GM12878 (cell line): ENCODE measurements around the gene DUS1L. TPM values are rescaled to one million over a fixed set of nuclear protein-coding genes. Genes with fewer than 3 reads are reported as not detected.

ENCODE experiments used
- ATAC-seq: fragments of 200-7000 bp; cut with Tn5 transposase; 3 replicates; pipeline ENCODE4 v1.9.1; 2020; ENCODE audit warnings: mild to moderate bottlenecking, moderate library complexity
- BruUV-seq: library from RNA; stranded (reverse); fragments of 400-500 nt; replicated peaks from 2 replicates; lab custom pipeline; 2021; lab: Mats Ljungman, UMichigan
- CTCF ChIA-PET: fragments of 300-600 bp; sonication (Branson Sonifier 250); formaldehyde crosslinking; extraction: SDS; loops from one replicate; lab custom pipeline; 2021; ENCODE audit warnings: inconsistent platforms; lab: Yijun Ruan, JAX
- POLR2A ChIA-PET: fragments of 350-600 bp; formaldehyde crosslinking; extraction: SDS; loops from one replicate; lab custom pipeline; 2021; ENCODE audit warnings: inconsistent platforms; lab: Charles Lee
- RAD21 ChIA-PET: fragments of 300-600 bp; sonication (Branson Sonifier 250); formaldehyde crosslinking; loops from one replicate; lab custom pipeline; 2023; ENCODE audit warnings: antibody characterized with exemption; ENCODE audit not compliant: unreplicated experiment; lab: Charles Lee
- SMC1A ChIA-PET: fragments of 300-600 bp; sonication (Branson Sonifier 250); formaldehyde crosslinking; loops from one replicate; lab custom pipeline; 2023; ENCODE audit not compliant: unreplicated experiment, uncharacterized antibody; lab: Charles Lee
- DNase-seq: peaks from one replicate; pipeline ENCODE4 v3.0.0-alpha.2; 2011; ENCODE audit warnings: low read depth, low spot score
- FAIRE-seq: peaks from 3 replicates; lab custom pipeline; 2011; peaks lifted over from hg19 to GRCh38; lab: Jason Lieb, UNC
- H2AFZ ChIP-seq: 2 replicates; pipeline ENCODE4 v1.6.0; 2011; ENCODE audit warnings: low read depth, low read length, control low read depth; ENCODE audit not compliant: control insufficient read depth
- H3K27ac ChIP-seq: 2 replicates; pipeline ENCODE4 v1.5.1; 2011; ENCODE audit warnings: control low read depth; ENCODE audit not compliant: control insufficient read depth, insufficient read depth
- H3K27me3 ChIP-seq, 2 experiments: replicated peaks in 1 of 2; 2 replicates each; pipeline versions ENCODE4 v1.6.0 to v1.6.1; 2011; ENCODE audit warnings: low read length in 1 of 2; ENCODE audit not compliant: control insufficient read depth in 2 of 2, insufficient read depth in 2 of 2
- H3K36me3 ChIP-seq, 2 experiments: 2 replicates each; pipeline ENCODE4 v1.5.1; 2011; ENCODE audit warnings: low read length in 1 of 2; ENCODE audit not compliant: control insufficient read depth in 2 of 2, insufficient read depth in 2 of 2
- H3K4me1 ChIP-seq: 2 replicates; pipeline ENCODE4 v1.6.1; 2011; ENCODE audit warnings: mild to moderate bottlenecking, low read length, moderate library complexity, mixed read lengths; ENCODE audit not compliant: control insufficient read depth, insufficient read depth
- H3K4me2 ChIP-seq: 2 replicates; pipeline ENCODE4 v1.6.0; 2011; ENCODE audit warnings: control low read depth; ENCODE audit not compliant: control insufficient read depth, insufficient read depth
- H3K4me3 ChIP-seq: fragments of 200-600 bp; sonication (generic); 2 replicates; pipeline ENCODE4 v1.5.1; 2016
- H3K79me2 ChIP-seq: 2 replicates; pipeline ENCODE4 v1.6.0; 2011; ENCODE audit warnings: low read length; ENCODE audit not compliant: control insufficient read depth, insufficient read depth
- H3K9ac ChIP-seq: 2 replicates; pipeline ENCODE4 v1.8.0; 2011; ENCODE audit warnings: low read length, control low read depth, mixed read lengths; ENCODE audit not compliant: control insufficient read depth, insufficient read depth
- H3K9me3 ChIP-seq: replicated peaks from 3 replicates; pipeline ENCODE4 v1.5.1; 2011; ENCODE audit warnings: mild to moderate bottlenecking, low read length; ENCODE audit not compliant: control insufficient read depth, insufficient read depth
- H4K20me1 ChIP-seq: 2 replicates; pipeline ENCODE4 v1.6.0; 2011; ENCODE audit not compliant: control insufficient read depth, insufficient read depth
- CEBPB ChIP-seq, 2 experiments: fragments of 150-350 bp in 1 of 2; IDR thresholded peaks; 2 replicates each; pipeline ENCODE4 v1.6.1; 2012 to 2014; ENCODE audit warnings: low read depth in 2 of 2, low read length in 2 of 2, borderline replicate concordance in 1 of 2, inconsistent platforms in 1 of 2
- IKZF2 ChIP-seq, 2 experiments: fragments of 450-650 bp; IDR thresholded peaks; 2 replicates each; pipeline ENCODE4 v1.6.1; 2017; ENCODE audit warnings: mild to moderate bottlenecking in 2 of 2, moderate library complexity in 2 of 2
- NBN ChIP-seq: fragments of 450-650 bp; IDR thresholded peaks from 2 replicates; pipeline ENCODE4 v1.6.1; 2016
- NFYB ChIP-seq: IDR thresholded peaks from 2 replicates; pipeline ENCODE4 v1.6.1; 2011; ENCODE audit warnings: low read depth, mild to moderate bottlenecking, low read length, improper control_type of control experiment, moderate library complexity; ENCODE audit not compliant: insufficient read depth
- RUNX3 ChIP-seq: IDR thresholded peaks from 2 replicates; pipeline ENCODE4 v1.6.1; 2012; ENCODE audit warnings: low read length, inconsistent platforms
- TCF12 ChIP-seq: IDR thresholded peaks from 2 replicates; pipeline ENCODE4 v1.6.1; 2011; ENCODE audit warnings: low read depth, mild to moderate bottlenecking, low read length
- TCF7 ChIP-seq: IDR thresholded peaks from 2 replicates; pipeline ENCODE4 v1.6.1; 2014; ENCODE audit warnings: antibody characterized with exemption, borderline replicate concordance
- WGBS: methylation state at CpG from one replicate; pipeline ENCODE4 v1.1.6; 2016; ENCODE audit warnings: low lambda C conversion rate; ENCODE audit not compliant: insufficient replicate concordance, insufficient coverage; ENCODE audit errors: missing lambda C conversion rate; 5-methylcytosine and 5-hydroxymethylcytosine counted together
- in situ Hi-C: fragments of 300-500 bp; cut with MboI; formaldehyde crosslinking; loops from 9 replicates; pipeline ENCODE4 v1.14.3; 2018; ENCODE audit warnings: mixed read lengths
- intact Hi-C: fragments of 100-400 bp; cut with micrococcal nuclease; formaldehyde crosslinking; loops from one replicate; pipeline ENCODE4 v1.14.2; 2022; ENCODE audit not compliant: unreplicated experiment
- polyA plus RNA-seq, 11 experiments: library from polyadenylated mRNA; depleted of rRNA in 4 of 11; unstranded in 6 of 11; stranded (reverse) in 5 of 11; fragments of >200 nt; fragmentation: Nextera tagmentation in 4 of 11; fragmentation: Illumina TruSeq in 1 of 11; extraction: Ambion mirVana in 4 of 11; extraction: Trizol in 1 of 11; gene quantifications; 1 replicate in 1 of 11; 2 replicates in 10 of 11; pipeline versions ENCODE4 v1.2.1 to v1.2.3, GENCODE V29; 2011 to 2016; ENCODE audit warnings: inconsistent platforms in 2 of 11, missing spikeins in 2 of 11, low read depth in 1 of 11
- total RNA-seq, 4 experiments: library from RNA; depleted of rRNA in 3 of 4; stranded (reverse); fragments of >200 nt in 3 of 4; fragmentation: Illumina TruSeq in 1 of 4; extraction: Trizol in 1 of 4; gene quantifications; 2 replicates each; pipeline versions ENCODE4 v1.2.1 to v1.2.3, GENCODE V29; 2013 to 2021
- TF ChIP-seq, protein P1 (sequence below): fragments of 150-350 bp; IDR thresholded peaks from 2 replicates; pipeline ENCODE4 v1.6.1; 2014; ENCODE audit warnings: mild to moderate bottlenecking, low read depth, low read length
- TF ChIP-seq, protein P2 (sequence below): IDR thresholded peaks from 2 replicates; pipeline ENCODE4 v1.6.1; 2012; ENCODE audit warnings: low read depth, low read length, improper control_type of control experiment
- TF ChIP-seq, protein P3 (sequence below): IDR thresholded peaks from 2 replicates; pipeline ENCODE4 v1.6.1; 2011; ENCODE audit warnings: low read depth, mild to moderate bottlenecking, low read length, moderate library complexity, borderline replicate concordance; ENCODE audit errors: extremely low read depth
- TF ChIP-seq, protein P4 (sequence below), 3 experiments: IDR thresholded peaks in 2 of 3; conservative IDR thresholded peaks in 1 of 3; 2 replicates each; pipeline ENCODE4 v1.5.1; 2011; ENCODE audit warnings: low read depth in 3 of 3, low read length in 3 of 3, mild to moderate bottlenecking in 3 of 3, control low read depth in 2 of 3, moderate library complexity in 2 of 3, inconsistent platforms in 1 of 3, mixed read lengths in 1 of 3; ENCODE audit not compliant: control insufficient read depth in 2 of 3, insufficient read depth in 1 of 3; ENCODE audit errors: extremely low read depth in 1 of 3

The DUS1L gene
- total and polyA plus RNA-seq, 10 of the 15 experiments (the other 5 are each of a cell fraction or from before 2014, with no cell fraction given) = 6.1 to 157 (median 44.5) TPM

DNA sequence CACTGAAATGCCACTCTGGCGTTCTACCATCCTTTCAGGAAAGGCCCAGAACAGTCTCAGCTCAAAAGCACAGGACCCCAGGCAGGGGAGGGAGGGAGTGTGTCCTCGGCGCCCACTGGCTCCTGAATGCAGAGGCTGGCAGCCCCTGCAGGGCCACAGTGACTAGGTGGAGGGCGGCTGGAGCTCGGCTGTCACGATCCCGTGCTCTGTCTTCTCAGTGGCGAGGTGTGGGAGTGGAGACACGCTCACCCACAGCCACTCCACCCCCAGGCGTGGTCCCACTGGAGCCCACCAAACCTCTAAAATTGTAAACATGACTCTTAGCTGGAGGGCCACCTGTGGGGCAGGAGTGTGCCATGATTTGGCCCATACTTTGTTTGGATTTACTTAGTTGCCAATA lies 48.8 kb upstream of the DUS1L start:
- SMC1A ChIA-PET = no interaction called here
- intact Hi-C loops (no loop called here), in situ Hi-C loops (no loop called here)
- BruUV-seq = no TSS peak
- Histone ChIP-seq H3K79me2 (no peaks in the 10 kb centered on the region), H4K20me1 (no peaks in the 10 kb centered on the region), H3K27me3 (no peaks in the 10 kb centered on the region), H3K4me1 (no peaks in the 10 kb centered on the region), H3K4me2 (no peak overlapping the region), H3K36me3 (no peaks in the 10 kb centered on the region), H3K4me3 (no peak overlapping the region), H3K27ac (no peak overlapping the region), H3K9ac (no peak overlapping the region), H3K9me3 (no peaks in the 10 kb centered on the region), H2AFZ (no peak overlapping the region)
- ATAC-seq (no peak), FAIRE-seq (no peak), DNase-seq (no peak)
- WGBS = 68% methylated on average over 10 of the region's 10 CpGs
- CTCF ChIA-PET = no interaction called here
- POLR2A ChIA-PET = no interaction called here
- RAD21 ChIA-PET = no interaction called here
- TF ChIP-seq TCF7 (no peak), TCF12 (no peak), RUNX3 (no peak), IKZF2 (IDR thresholded peaks at IDR 0.05) (no peak), NBN (no peak), CEBPB (IDR thresholded peaks at IDR 0.05; ENCODE audit: borderline replicate concordance in 1 of 2, low read depth in 2 of 2, low read length in 2 of 2) (no peak), NFYB (no peak)
- TF ChIP-seq, protein P1, sequence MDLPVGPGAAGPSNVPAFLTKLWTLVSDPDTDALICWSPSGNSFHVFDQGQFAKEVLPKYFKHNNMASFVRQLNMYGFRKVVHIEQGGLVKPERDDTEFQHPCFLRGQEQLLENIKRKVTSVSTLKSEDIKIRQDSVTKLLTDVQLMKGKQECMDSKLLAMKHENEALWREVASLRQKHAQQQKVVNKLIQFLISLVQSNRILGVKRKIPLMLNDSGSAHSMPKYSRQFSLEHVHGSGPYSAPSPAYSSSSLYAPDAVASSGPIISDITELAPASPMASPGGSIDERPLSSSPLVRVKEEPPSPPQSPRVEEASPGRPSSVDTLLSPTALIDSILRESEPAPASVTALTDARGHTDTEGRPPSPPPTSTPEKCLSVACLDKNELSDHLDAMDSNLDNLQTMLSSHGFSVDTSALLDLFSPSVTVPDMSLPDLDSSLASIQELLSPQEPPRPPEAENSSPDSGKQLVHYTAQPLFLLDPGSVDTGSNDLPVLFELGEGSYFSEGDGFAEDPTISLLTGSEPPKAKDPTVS = no peak
- TF ChIP-seq, protein P2, sequence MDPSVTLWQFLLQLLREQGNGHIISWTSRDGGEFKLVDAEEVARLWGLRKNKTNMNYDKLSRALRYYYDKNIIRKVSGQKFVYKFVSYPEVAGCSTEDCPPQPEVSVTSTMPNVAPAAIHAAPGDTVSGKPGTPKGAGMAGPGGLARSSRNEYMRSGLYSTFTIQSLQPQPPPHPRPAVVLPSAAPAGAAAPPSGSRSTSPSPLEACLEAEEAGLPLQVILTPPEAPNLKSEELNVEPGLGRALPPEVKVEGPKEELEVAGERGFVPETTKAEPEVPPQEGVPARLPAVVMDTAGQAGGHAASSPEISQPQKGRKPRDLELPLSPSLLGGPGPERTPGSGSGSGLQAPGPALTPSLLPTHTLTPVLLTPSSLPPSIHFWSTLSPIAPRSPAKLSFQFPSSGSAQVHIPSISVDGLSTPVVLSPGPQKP = no peak
- TF ChIP-seq, protein P3, sequence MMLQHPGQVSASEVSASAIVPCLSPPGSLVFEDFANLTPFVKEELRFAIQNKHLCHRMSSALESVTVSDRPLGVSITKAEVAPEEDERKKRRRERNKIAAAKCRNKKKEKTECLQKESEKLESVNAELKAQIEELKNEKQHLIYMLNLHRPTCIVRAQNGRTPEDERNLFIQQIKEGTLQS = no peak
- TF ChIP-seq, protein P4, sequence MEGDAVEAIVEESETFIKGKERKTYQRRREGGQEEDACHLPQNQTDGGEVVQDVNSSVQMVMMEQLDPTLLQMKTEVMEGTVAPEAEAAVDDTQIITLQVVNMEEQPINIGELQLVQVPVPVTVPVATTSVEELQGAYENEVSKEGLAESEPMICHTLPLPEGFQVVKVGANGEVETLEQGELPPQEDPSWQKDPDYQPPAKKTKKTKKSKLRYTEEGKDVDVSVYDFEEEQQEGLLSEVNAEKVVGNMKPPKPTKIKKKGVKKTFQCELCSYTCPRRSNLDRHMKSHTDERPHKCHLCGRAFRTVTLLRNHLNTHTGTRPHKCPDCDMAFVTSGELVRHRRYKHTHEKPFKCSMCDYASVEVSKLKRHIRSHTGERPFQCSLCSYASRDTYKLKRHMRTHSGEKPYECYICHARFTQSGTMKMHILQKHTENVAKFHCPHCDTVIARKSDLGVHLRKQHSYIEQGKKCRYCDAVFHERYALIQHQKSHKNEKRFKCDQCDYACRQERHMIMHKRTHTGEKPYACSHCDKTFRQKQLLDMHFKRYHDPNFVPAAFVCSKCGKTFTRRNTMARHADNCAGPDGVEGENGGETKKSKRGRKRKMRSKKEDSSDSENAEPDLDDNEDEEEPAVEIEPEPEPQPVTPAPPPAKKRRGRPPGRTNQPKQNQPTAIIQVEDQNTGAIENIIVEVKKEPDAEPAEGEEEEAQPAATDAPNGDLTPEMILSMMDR (IDR thresholded peaks at IDR 0.05 in 2 of 3, conservative IDR thresholded peaks at IDR 0.05 in 1 of 3; ENCODE audit: control insufficient read depth in 2 of 3, extremely low read depth in 1 of 3, insufficient read depth in 1 of 3, low read depth in 3 of 3, low read length in 3 of 3) = no peak
